PC-3 (cell line): ENCODE results near the gene CMBL. TPM values are rescaled to one million over a fixed set of nuclear protein-coding genes. Genes with fewer than 3 reads are reported as not detected.
A peak's percentile ranks its signal among the peaks of the same experiment; 100 is the strongest.

Experiments
- ATAC-seq: fragments of 200-7000 bp; cut with Tn5 transposase; 2 replicates; pipeline ENCODE4 v1.9.1; 2020; ENCODE audit warnings: mild to moderate bottlenecking, moderate library complexity
- BruUV-seq: library from RNA; stranded (reverse); fragments of 400-500 nt; replicated peaks from 2 replicates; lab custom pipeline; 2021; lab: Mats Ljungman, UMichigan
- CTCF ChIA-PET: fragments of 300-600 bp; sonication (Branson Sonifier 250); formaldehyde crosslinking; loops from one replicate; lab custom pipeline; 2022; ENCODE audit warnings: antibody characterized with exemption; lab: Charles Lee
- POLR2A ChIA-PET: fragments of 300-600 bp; sonication (Branson Sonifier 250); formaldehyde crosslinking; loops from one replicate; lab custom pipeline; 2022; ENCODE audit warnings: antibody characterized with exemption; ENCODE audit not compliant: unreplicated experiment; lab: Charles Lee
- DNase-seq: peaks from one replicate; pipeline ENCODE4 v3.0.0-alpha.2; 2015
- H2AFZ ChIP-seq: fragments of 300-600 bp; sonication (generic); 2 replicates; pipeline ENCODE4 v1.6.0; 2016; ENCODE audit warnings: antibody characterized with exemption, low read length
- H3F3A ChIP-seq: fragments of 300-600 bp; sonication (generic); one replicate; pipeline ENCODE4 v1.6.0; 2017; ENCODE audit warnings: antibody characterized with exemption, low read length, control low read depth, mild to moderate bottlenecking; ENCODE audit not compliant: unreplicated experiment
- H3K27ac ChIP-seq: fragments of 300-600 bp; sonication (generic); 2 replicates; pipeline ENCODE4 v1.5.1; 2016; ENCODE audit warnings: mild to moderate bottlenecking, low read length
- H3K27me3 ChIP-seq: fragments of 300-600 bp; sonication (generic); 2 replicates; pipeline ENCODE4 v1.6.1; 2016; ENCODE audit warnings: low read length, mixed read lengths
- H3K36me3 ChIP-seq: fragments of 300-600 bp; sonication (generic); 2 replicates; pipeline ENCODE4 v1.6.1; 2016; ENCODE audit warnings: low read depth, mixed run types, low read length, mixed read lengths
- H3K4me1 ChIP-seq: fragments of 300-600 bp; sonication (generic); 2 replicates; pipeline ENCODE4 v1.5.1; 2016; ENCODE audit warnings: low read length; ENCODE audit not compliant: insufficient read depth
- H3K4me2 ChIP-seq: fragments of 300-600 bp; sonication (generic); 2 replicates; pipeline ENCODE4 v1.6.0; 2016; ENCODE audit warnings: low read length
- H3K4me3 ChIP-seq: fragments of 300-600 bp; sonication (generic); 2 replicates; pipeline ENCODE4 v1.5.1; 2016; ENCODE audit warnings: mild to moderate bottlenecking, low read length, mixed read lengths
- H3K79me2 ChIP-seq: fragments of 300-600 bp; sonication (generic); 2 replicates; pipeline ENCODE4 v1.6.1; 2017; ENCODE audit warnings: low read length, mixed read lengths
- H3K9ac ChIP-seq: fragments of 300-600 bp; sonication (generic); 2 replicates; pipeline ENCODE4 v1.6.0; 2016; ENCODE audit warnings: mild to moderate bottlenecking, low read length
- H3K9me2 ChIP-seq: fragments of 300-600 bp; sonication (generic); replicated peaks from 2 replicates; pipeline ENCODE4 v1.6.1; 2016; ENCODE audit warnings: mixed run types, low read length, mixed read lengths
- H3K9me3 ChIP-seq: fragments of 300-600 bp; sonication (generic); 2 replicates; pipeline ENCODE4 v1.6.1; 2016; ENCODE audit warnings: low read length, mixed read lengths
- H4K20me1 ChIP-seq: fragments of 300-600 bp; sonication (generic); 2 replicates; pipeline ENCODE4 v1.6.1; 2016; ENCODE audit warnings: low read length, mixed read lengths
- CTCF ChIP-seq: fragments of 300-600 bp; sonication (generic); conservative IDR thresholded peaks from 2 replicates; pipeline ENCODE4 v1.5.1; 2017; ENCODE audit warnings: antibody characterized with exemption, low read depth, mild to moderate bottlenecking, low read length
- EZH2 ChIP-seq: fragments of 300-600 bp; sonication (generic); IDR thresholded peaks from one replicate; pipeline ENCODE4 v1.6.1; 2017; ENCODE audit warnings: antibody characterized with exemption, mild to moderate bottlenecking, low read length; ENCODE audit not compliant: unreplicated experiment
- EZH2phosphoT487 ChIP-seq: fragments of 300-600 bp; sonication (generic); IDR thresholded peaks from 2 replicates; pipeline ENCODE4 v1.6.1; 2018; ENCODE audit warnings: mild to moderate bottlenecking, antibody characterized with exemption, low read length, borderline replicate concordance
- intact Hi-C: fragments of 100-400 bp; cut with micrococcal nuclease; formaldehyde crosslinking; loops from 2 replicates; pipeline ENCODE4 v1.9.0; 2023
- total RNA-seq: library from RNA; depleted of rRNA; stranded (reverse); fragments of >200 nt; gene quantifications from 2 replicates; pipeline ENCODE4 v1.2.3, GENCODE V29; 2014

Gene CMBL
- total RNA-seq, 1 experiment from 2014 or later, result 35.7 TPM

- ChIA-PET CTCF (no interaction called here), POLR2A (no interaction called here)
- TF ChIP-seq EZH2phosphoT487 (no peak), CTCF (no peak), EZH2 (no peak)
- no peaks in the 10 kb centered on the region for H3K27me3 ChIP-seq
- H2AFZ ChIP-seq, result no peak overlapping the region
- H4K20me1 ChIP-seq, result no peaks in the 10 kb centered on the region
- peaks cover 9% of the 10 kb centered on the region for H3F3A ChIP-seq
- H3K4me2 ChIP-seq, result no peak overlapping the region
- no peaks in the 10 kb centered on the region for H3K36me3 ChIP-seq
- peaks cover 6% of the 10 kb centered on the region; the same call in 1 of the 2 replicates for H3K9me3 ChIP-seq
- BruUV-seq, result no TSS peak
- H3K79me2 ChIP-seq, result no peaks in the 10 kb centered on the region
- no peak overlapping the region for H3K9ac ChIP-seq
- H3K4me1 ChIP-seq, result peaks cover 17% of the 10 kb centered on the region
- no peak for ATAC-seq
- no peak overlapping the region for H3K27ac ChIP-seq
- DNase-seq, result no peak
- no peak overlapping the region for H3K4me3 ChIP-seq
- H3K9me2 ChIP-seq, result no peaks in the 10 kb centered on the region
- intact Hi-C loops, result no loop called here
Measured at GRCh38 chr5:10319202-10319851, 11.6 kb upstream of the CMBL start.

- ChIA-PET POLR2A (no interaction called here), CTCF (no interaction called here)
- Histone ChIP-seq H3K27me3 (no peaks in the 10 kb centered on the region), H3K4me3 (no peak overlapping the region), H3K79me2 (no peaks in the 10 kb centered on the region), H2AFZ (no peak overlapping the region), H3K27ac (peak overlapping the region; percentile 52), H3K9me2 (no peaks in the 10 kb centered on the region), H3K4me2 (no peak overlapping the region), H3K36me3 (no peaks in the 10 kb centered on the region), H3K4me1 (peaks cover 11% of the 10 kb centered on the region), H3K9me3 (peaks cover 6% of the 10 kb centered on the region; the same call in 1 of the 2 replicates), H3F3A (peaks cover 9% of the 10 kb centered on the region), H4K20me1 (no peaks in the 10 kb centered on the region), H3K9ac (no peak overlapping the region)
- peak; percentile 93 for DNase-seq
- TF ChIP-seq EZH2, result no peak
- TF ChIP-seq CTCF, result no peak
- no peak for TF ChIP-seq EZH2phosphoT487
- peak; percentile 95 for ATAC-seq
- intact Hi-C loops, result no loop called here
- BruUV-seq, result no TSS peak
Measured at GRCh38 chr5:10317825-10318682, 10.4 kb upstream of the CMBL start.
